K562 (cell line): ENCODE measurements around the gene LILRA6. TPM values are rescaled to one million over a fixed set of nuclear protein-coding genes. Genes with fewer than 3 reads are reported as not detected.

ENCODE experiments used
- ATF1 ChIP-seq, 2 experiments: fragments of 450-650 bp in 1 of 2; IDR thresholded peaks; 2 replicates each; pipeline ENCODE4 v1.6.1; 2016; ENCODE audit warnings: missing compliant biosample characterization in 1 of 2, missing genetic modification characterization in 1 of 2
- CREB1 ChIP-seq, 2 experiments: sonication (generic) in 1 of 2; formaldehyde crosslinking in 1 of 2; IDR thresholded peaks; 2 replicates each; pipeline versions ENCODE4 v1.6.1 to v1.8.0; 2012 to 2022; ENCODE audit warnings: inconsistent platforms in 1 of 2, mild to moderate bottlenecking in 1 of 2, missing genetic modification reagents in 1 of 2, moderate library complexity in 1 of 2
- FOS ChIP-seq: IDR thresholded peaks from 3 replicates; pipeline ENCODE4 v1.6.1; 2011; ENCODE audit not compliant: insufficient read length; ENCODE audit errors: extremely low read depth
- FUS ChIP-seq: fragments of 200-400 bp; formaldehyde crosslinking; optimal IDR thresholded peaks from 2 replicates; pipeline ENCODE3; 2017; ENCODE audit warnings: low read depth, low read length
- GTF2A2 ChIP-seq: IDR thresholded peaks from 2 replicates; pipeline ENCODE4 v1.6.1; 2016; ENCODE audit warnings: mild to moderate bottlenecking, missing genetic modification characterization, missing compliant biosample characterization
- HMG20A ChIP-seq: fragments of 450-650 bp; formaldehyde crosslinking; conservative IDR thresholded peaks from 2 replicates; pipeline ENCODE4 v1.4.0; 2020; ENCODE audit warnings: mild to moderate bottlenecking, mixed read lengths
- KDM2B ChIP-seq: fragments of 250-450 bp; sonication (Bioruptor Pico); IDR thresholded peaks from 2 replicates; pipeline ENCODE4 v1.8.0; 2021; ENCODE audit warnings: mild to moderate bottlenecking, moderate library complexity
- KDM4B ChIP-seq, 2 experiments: fragments of 450-650 bp in 1 of 2; sonication (generic) in 1 of 2; IDR thresholded peaks; 2 replicates each; pipeline ENCODE4 v1.6.1; 2016 to 2017; ENCODE audit warnings: borderline replicate concordance in 2 of 2, antibody characterized with exemption in 1 of 2, low read depth in 1 of 2, mild to moderate bottlenecking in 1 of 2
- MAFF ChIP-seq: IDR thresholded peaks from 2 replicates; pipeline ENCODE4 v1.6.1; 2012; ENCODE audit warnings: low read length, improper control_type of control experiment
- MAX ChIP-seq: sonication (generic); formaldehyde crosslinking; IDR thresholded peaks from 2 replicates; pipeline ENCODE4 v1.9.0; 2022; ENCODE audit warnings: mild to moderate bottlenecking, missing genetic modification reagents
- MEF2D ChIP-seq: conservative IDR thresholded peaks from 2 replicates; pipeline ENCODE4 v1.6.1; 2016; ENCODE audit warnings: low read depth, missing genetic modification characterization, missing compliant biosample characterization
- NR3C1 ChIP-seq: sonication (generic); formaldehyde crosslinking; IDR thresholded peaks from 2 replicates; pipeline ENCODE4 v1.8.1; 2022; ENCODE audit warnings: missing genetic modification reagents
- PKNOX1 ChIP-seq: fragments of 450-650 bp; IDR thresholded peaks from 2 replicates; pipeline ENCODE4 v1.6.1; 2016
- POU5F1 ChIP-seq: fragments of 150-350 bp; IDR thresholded peaks from 2 replicates; pipeline ENCODE4 v1.6.1; 2014; ENCODE audit warnings: borderline replicate concordance, low read length, low read depth, mild to moderate bottlenecking; ENCODE audit not compliant: partially characterized antibody
- SIN3B ChIP-seq: fragments of 450-650 bp; IDR thresholded peaks from 2 replicates; pipeline ENCODE4 v1.6.1; 2017; ENCODE audit warnings: low read depth, mild to moderate bottlenecking, moderate library complexity
- TRIM28 ChIP-seq: fragments of 450-650 bp; IDR thresholded peaks from 2 replicates; pipeline ENCODE4 v1.6.1; 2017
- ZBED1 ChIP-seq: IDR thresholded peaks from 2 replicates; pipeline ENCODE4 v1.6.1; 2014
- ZBTB11 ChIP-seq, 3 experiments: fragments of 200-800 bp in 1 of 3; fragments of 250-450 bp in 1 of 3; fragments of 450-650 bp in 1 of 3; sonication (Bioruptor Pico) in 1 of 3; sonication (Bioruptor generic) in 1 of 3; formaldehyde crosslinking in 1 of 3; IDR thresholded peaks; 2 replicates each; pipeline versions ENCODE4 v1.6.1 to v1.8.0; 2016 to 2022; ENCODE audit warnings: mild to moderate bottlenecking in 2 of 3, missing genetic modification characterization in 2 of 3, missing compliant biosample characterization in 1 of 3, moderate library complexity in 1 of 3
- ZFP36 ChIP-seq: fragments of 150-350 bp; IDR thresholded peaks from 2 replicates; pipeline ENCODE4 v1.6.1; 2018; ENCODE audit warnings: low read length, low read depth; ENCODE audit not compliant: partially characterized antibody
- ZNF124 ChIP-seq: sonication (generic); formaldehyde crosslinking; IDR thresholded peaks from 2 replicates; pipeline ENCODE4 v1.8.1; 2022; ENCODE audit warnings: missing genetic modification reagents
- ZNF239 ChIP-seq: fragments of 250-450 bp; sonication (Bioruptor Pico); IDR thresholded peaks from 2 replicates; pipeline ENCODE4 v1.4.0; 2020; ENCODE audit warnings: mild to moderate bottlenecking
- ZNF263 ChIP-seq: sonication (generic); formaldehyde crosslinking; IDR thresholded peaks from 2 replicates; pipeline ENCODE4 v1.8.0; 2022; ENCODE audit warnings: mild to moderate bottlenecking, missing genetic modification reagents, borderline replicate concordance
- ZNF444 ChIP-seq: fragments of 250-450 bp; sonication (Bioruptor Pico); IDR thresholded peaks from 2 replicates; pipeline ENCODE4 v1.4.0; 2020; ENCODE audit warnings: mild to moderate bottlenecking, moderate library complexity
- polyA plus RNA-seq, 8 experiments: library from polyadenylated mRNA; depleted of rRNA in 4 of 8; stranded (reverse) in 5 of 8; unstranded in 3 of 8; fragments of >200 nt; fragmentation: Nextera tagmentation in 2 of 8; fragmentation: Illumina TruSeq in 1 of 8; extraction: Ambion mirVana in 2 of 8; extraction: Trizol in 1 of 8; gene quantifications; 2 replicates each; pipeline versions ENCODE4 v1.2.1 to v1.2.3, GENCODE V29; 2011 to 2014; ENCODE audit warnings: inconsistent platforms in 1 of 8, missing spikeins in 1 of 8
- total RNA-seq, 7 experiments: library from RNA; depleted of rRNA in 6 of 7; stranded (reverse); fragments of >200 nt in 6 of 7; fragmentation: Illumina TruSeq in 2 of 7; extraction: Trizol in 2 of 7; gene quantifications; 2 replicates each; pipeline versions ENCODE4 v1.2.1 to v1.2.3, GENCODE V29; 2011 to 2021; ENCODE audit warnings: low replicate concordance in 1 of 7
- TF ChIP-seq, protein P1 (sequence below): fragments of 450-650 bp; IDR thresholded peaks from 2 replicates; pipeline ENCODE4 v1.6.1; 2017; ENCODE audit warnings: mild to moderate bottlenecking, moderate library complexity

Gene LILRA6
- total and polyA plus RNA-seq, 9 of the 15 experiments (the other 6 are each of a cell fraction or from before 2014, with no cell fraction given), result 0.03 TPM; not detected in 8

DNA sequence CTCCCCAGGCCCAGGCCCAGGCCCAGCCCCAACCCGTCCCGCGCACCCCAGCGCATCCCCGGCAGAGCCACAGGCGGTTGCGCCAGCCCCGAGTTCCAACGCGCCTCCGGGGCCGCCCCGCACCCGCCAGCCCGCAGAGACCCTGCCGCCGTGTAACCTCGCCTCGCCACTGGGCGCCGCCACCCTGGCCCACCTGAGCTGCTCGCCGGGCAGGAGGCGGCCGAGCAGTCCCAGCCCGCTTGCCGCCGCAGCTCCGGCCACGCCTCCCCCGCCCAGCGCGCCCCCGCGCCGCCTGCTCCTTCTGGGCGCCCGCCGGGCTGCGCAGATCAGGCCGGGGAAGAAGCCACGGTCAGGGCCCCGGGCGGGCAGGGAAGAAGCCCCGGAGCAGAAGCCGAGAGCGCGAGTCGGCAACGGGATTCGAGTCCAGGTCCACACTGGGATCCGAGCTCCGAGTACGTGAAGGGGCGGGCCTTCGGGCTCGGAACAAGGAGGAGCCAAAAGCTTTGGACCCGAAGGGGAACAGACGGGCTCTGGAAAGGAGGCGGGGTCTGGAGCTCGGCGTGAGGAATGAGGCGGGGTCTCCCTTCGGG lies 53.4 kb downstream of the LILRA6 start, which contains the start of gene MBOAT7 (continued):
- TF ChIP-seq FUS (no peak), ZBED1 (0 out of 2 replicates have a peak, but pooled peaks have one; percentile 34), NR3C1 (no peak), ZNF239 (CRISPR knock-in tag) (no peak), KDM4B (IDR thresholded peaks at IDR 0.05; ENCODE audit: borderline replicate concordance in 2 of 2, low read depth in 1 of 2) (no peak), KDM2B (CRISPR knock-in tag) (no peak), ZNF444 (CRISPR knock-in tag) (no peak), ZFP36 (peak; percentile 25), GTF2A2 (no peak), ZNF263 (CRISPR knock-in tag) (no peak), FOS (no peak), CREB1 (IDR thresholded peaks at IDR 0.05) (peak; percentile 25; the same call in 1 of the 2 replicates), CREB1 (CRISPR knock-in tag; IDR thresholded peaks at IDR 0.05) (no peak), ATF1 (CRISPR knock-in tag; IDR thresholded peaks at IDR 0.05) (no peak), ATF1 (tag; IDR thresholded peaks at IDR 0.05) (no peak), MEF2D (tag) (no peak), ZNF124 (CRISPR knock-in tag) (no peak), ZBTB11 (CRISPR knock-in tag; IDR thresholded peaks at IDR 0.05) (no peak), MAX (CRISPR knock-in tag) (peak; percentile 37; the same call in 1 of the 2 replicates), SIN3B (peak; percentile 72; the same call in 1 of the 2 replicates), MAFF (no peak), POU5F1 (peak; percentile 19), TRIM28 (no peak), PKNOX1 (no peak), HMG20A (no peak)
- TF ChIP-seq, protein P1, sequence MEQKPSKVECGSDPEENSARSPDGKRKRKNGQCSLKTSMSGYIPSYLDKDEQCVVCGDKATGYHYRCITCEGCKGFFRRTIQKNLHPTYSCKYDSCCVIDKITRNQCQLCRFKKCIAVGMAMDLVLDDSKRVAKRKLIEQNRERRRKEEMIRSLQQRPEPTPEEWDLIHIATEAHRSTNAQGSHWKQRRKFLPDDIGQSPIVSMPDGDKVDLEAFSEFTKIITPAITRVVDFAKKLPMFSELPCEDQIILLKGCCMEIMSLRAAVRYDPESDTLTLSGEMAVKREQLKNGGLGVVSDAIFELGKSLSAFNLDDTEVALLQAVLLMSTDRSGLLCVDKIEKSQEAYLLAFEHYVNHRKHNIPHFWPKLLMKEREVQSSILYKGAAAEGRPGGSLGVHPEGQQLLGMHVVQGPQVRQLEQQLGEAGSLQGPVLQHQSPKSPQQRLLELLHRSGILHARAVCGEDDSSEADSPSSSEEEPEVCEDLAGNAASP, result no peak
